Muscle layer of duodenum (tissue), 2 donors: ENCODE results near the gene RAP2B.

ENCODE experiments used
- H3K27ac ChIP-seq: one replicate; pipeline ENCODE4 v1.7.0; 2013; ENCODE audit warnings: mild to moderate bottlenecking, low read length
- H3K27me3 ChIP-seq: one replicate; pipeline ENCODE4 v1.7.0; 2013; ENCODE audit warnings: low read depth, mild to moderate bottlenecking, control low read depth, low read length
- H3K36me3 ChIP-seq, 2 donors: one replicate each; pipeline ENCODE4 v1.7.0; 2013; ENCODE audit warnings: low read length in 2 of 2, control low read depth in 1 of 2, mild to moderate bottlenecking in 1 of 2; ENCODE audit not compliant: insufficient read depth in 2 of 2, control insufficient read depth in 1 of 2
- H3K4me1 ChIP-seq, 2 donors: one replicate each; pipeline ENCODE4 v1.7.0; 2013; ENCODE audit warnings: low read length in 2 of 2, mild to moderate bottlenecking in 2 of 2, control low read depth in 1 of 2, moderate library complexity in 1 of 2; ENCODE audit not compliant: insufficient read depth in 2 of 2, control insufficient read depth in 1 of 2
- H3K4me3 ChIP-seq, 2 donors: one replicate each; pipeline ENCODE4 v1.7.0; 2013; ENCODE audit warnings: low read length in 2 of 2, low read depth in 1 of 2, mild to moderate bottlenecking in 1 of 2
- H3K9me3 ChIP-seq, 2 donors: one replicate each; pipeline ENCODE4 v1.7.0; 2013; ENCODE audit warnings: low read length in 2 of 2, control low read depth in 1 of 2, mild to moderate bottlenecking in 1 of 2; ENCODE audit not compliant: control insufficient read depth in 1 of 2
- donor health status: healthy.

RAP2B gene

GRCh38 chr3:153210146-153210545 lies 48.1 kb downstream of the RAP2B start:
- H3K27ac ChIP-seq = no peak overlapping the region
- no peaks in the 10 kb centered on the region for H3K36me3 ChIP-seq
- no peaks in the 10 kb centered on the region for H3K9me3 ChIP-seq
- H3K27me3 ChIP-seq = no peaks in the 10 kb centered on the region
- no peak overlapping the region for H3K4me3 ChIP-seq
- H3K4me1 ChIP-seq = no peaks in the 10 kb centered on the region

GRCh38 chr3:153210660-153211059 lies 48.6 kb downstream of the RAP2B start:
- Histone ChIP-seq H3K27ac (no peak overlapping the region), H3K36me3 (no peaks in the 10 kb centered on the region), H3K27me3 (no peaks in the 10 kb centered on the region), H3K4me1 (no peaks in the 10 kb centered on the region), H3K9me3 (no peaks in the 10 kb centered on the region), H3K4me3 (no peak overlapping the region)

GRCh38 chr3:153215497-153215896 lies 53.5 kb downstream of the RAP2B start:
- no peaks in the 10 kb centered on the region for H3K27me3 ChIP-seq
- no peaks in the 10 kb centered on the region for H3K36me3 ChIP-seq
- H3K27ac ChIP-seq = no peak overlapping the region
- H3K4me1 ChIP-seq = no peaks in the 10 kb centered on the region
- H3K4me3 ChIP-seq = no peak overlapping the region
- H3K9me3 ChIP-seq = no peaks in the 10 kb centered on the region

DNA sequence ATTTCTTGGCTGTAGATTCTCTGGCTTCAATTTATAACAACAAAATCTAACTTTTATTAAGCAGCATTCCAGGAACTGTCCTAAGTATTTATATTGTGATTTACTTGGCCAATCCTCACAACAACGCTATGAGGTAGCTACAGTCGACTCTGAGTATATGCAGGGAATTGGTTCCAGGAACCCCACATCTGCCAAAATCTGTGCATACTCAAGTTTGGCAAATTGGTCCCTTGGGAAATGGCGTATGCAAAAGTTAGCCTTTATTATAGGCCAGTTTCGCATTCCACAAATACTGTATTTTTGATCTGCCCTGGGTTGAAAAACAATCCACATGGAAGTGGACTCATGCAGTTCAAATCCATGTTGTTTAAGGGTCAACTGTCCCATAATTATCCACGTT lies 53.9 kb downstream of the RAP2B start:
- H3K27me3 ChIP-seq = no peaks in the 10 kb centered on the region
- no peaks in the 10 kb centered on the region for H3K36me3 ChIP-seq
- no peaks in the 10 kb centered on the region for H3K9me3 ChIP-seq
- no peak overlapping the region for H3K4me3 ChIP-seq
- no peaks in the 10 kb centered on the region for H3K4me1 ChIP-seq
- no peak overlapping the region for H3K27ac ChIP-seq

DNA sequence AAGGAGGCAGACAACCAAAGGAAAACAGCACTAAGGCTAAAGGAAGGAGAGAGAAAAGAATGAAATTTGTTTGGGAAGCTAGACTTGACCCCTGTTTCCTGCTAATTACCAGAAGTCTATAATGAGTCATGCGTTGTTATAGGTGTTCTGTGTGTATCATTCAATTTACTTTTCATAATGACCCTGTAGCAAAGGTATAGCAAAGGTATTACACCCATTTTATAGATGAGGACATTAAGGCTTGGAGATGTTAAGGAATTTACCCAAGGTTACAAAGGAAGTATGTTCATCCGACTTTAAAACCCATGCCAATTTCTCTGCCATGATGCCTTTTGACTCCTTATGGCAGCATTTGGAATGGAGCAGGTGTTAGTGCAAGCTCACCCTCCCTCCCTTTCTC lies 54.9 kb downstream of the RAP2B start:
- peaks cover 0 to 8% of the 10 kb centered on the region in 2 donors for H3K4me1 ChIP-seq
- no peaks in the 10 kb centered on the region for H3K36me3 ChIP-seq
- no peaks in the 10 kb centered on the region for H3K9me3 ChIP-seq
- H3K27me3 ChIP-seq = no peaks in the 10 kb centered on the region
- H3K4me3 ChIP-seq = no peak overlapping the region
- H3K27ac ChIP-seq = no peak overlapping the region

DNA sequence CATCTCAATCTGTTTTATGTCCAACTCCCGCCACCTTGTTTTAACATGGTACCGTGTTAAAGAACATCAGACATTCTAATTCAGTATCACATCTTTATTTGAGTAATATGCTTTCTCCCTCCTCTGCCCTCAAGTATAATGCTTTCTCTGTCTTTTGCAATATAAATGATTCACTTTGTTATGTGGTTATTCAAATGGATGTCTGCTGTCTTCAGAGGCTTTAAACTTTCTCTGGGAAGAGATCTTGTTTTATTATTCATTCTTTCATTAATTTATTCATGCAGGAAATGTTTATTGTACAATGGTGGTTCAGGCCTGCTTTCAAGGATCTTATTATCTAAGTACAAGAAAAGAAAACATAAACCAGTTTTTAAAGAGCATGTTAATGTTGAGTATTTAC lies 57.1 kb downstream of the RAP2B start:
- H3K4me1 ChIP-seq = peaks cover 0 to 8% of the 10 kb centered on the region in 2 donors
- no peak overlapping the region for H3K27ac ChIP-seq
- H3K9me3 ChIP-seq = no peaks in the 10 kb centered on the region
- H3K27me3 ChIP-seq = no peaks in the 10 kb centered on the region
- H3K36me3 ChIP-seq = no peaks in the 10 kb centered on the region
- no peak overlapping the region for H3K4me3 ChIP-seq
